Immature natural killer cell (primary cell): ENCODE data around the gene URB1. TPM values are rescaled to one million over a fixed set of nuclear protein-coding genes. Genes with fewer than 3 reads are reported as not detected.

ENCODE experiments used
- DNase-seq, 3 donors: peaks; one replicate each; pipeline ENCODE4 v3.0.0; 2022; ENCODE audit warnings: mixed read lengths in 1 of 3
- H3K27ac Mint-ChIP-seq, 6 donors: one replicate each; pipeline ENCODE4 v1.8.0; 2020; ENCODE audit warnings: mixed read lengths in 6 of 6, mild to moderate bottlenecking in 5 of 6, inconsistent platforms in 4 of 6, moderate library complexity in 3 of 6
- H3K27me3 Mint-ChIP-seq, 3 donors: one replicate each; pipeline ENCODE4 v1.8.0; 2020 to 2021; ENCODE audit warnings: low read depth in 3 of 3, mild to moderate bottlenecking in 3 of 3, mixed read lengths in 3 of 3, moderate library complexity in 3 of 3, inconsistent platforms in 1 of 3
- H3K36me3 Mint-ChIP-seq, 3 donors: one replicate each; pipeline ENCODE4 v1.8.0; 2020; ENCODE audit warnings: mixed read lengths in 3 of 3, inconsistent platforms in 2 of 3, mild to moderate bottlenecking in 2 of 3
- H3K4me1 Mint-ChIP-seq, 2 donors: one replicate each; pipeline ENCODE4 v1.8.0; 2020; ENCODE audit warnings: inconsistent platforms in 2 of 2, mild to moderate bottlenecking in 2 of 2, mixed read lengths in 2 of 2, moderate library complexity in 1 of 2
- H3K4me3 Mint-ChIP-seq, 5 donors: one replicate each; pipeline ENCODE4 v1.8.0; 2020; ENCODE audit warnings: mild to moderate bottlenecking in 5 of 5, mixed read lengths in 5 of 5, inconsistent platforms in 3 of 5, moderate library complexity in 3 of 5
- H3K9me3 Mint-ChIP-seq, 6 donors: one replicate each; pipeline ENCODE4 v1.8.0; 2020; ENCODE audit warnings: mild to moderate bottlenecking in 6 of 6, mixed read lengths in 6 of 6, inconsistent platforms in 4 of 6, moderate library complexity in 3 of 6
- polyA plus RNA-seq, 3 donors: library from polyadenylated mRNA; unstranded; fragments of 300-500 nt; fragmentation: Illumina TruSeq; gene quantifications; one replicate each; pipeline ENCODE4 v1.2.3, GENCODE V29; 2021

URB1 gene
- polyA plus RNA-seq, 3 donors from 2014 or later: 1.1 to 2.3 (median 1.3) TPM

DNA sequence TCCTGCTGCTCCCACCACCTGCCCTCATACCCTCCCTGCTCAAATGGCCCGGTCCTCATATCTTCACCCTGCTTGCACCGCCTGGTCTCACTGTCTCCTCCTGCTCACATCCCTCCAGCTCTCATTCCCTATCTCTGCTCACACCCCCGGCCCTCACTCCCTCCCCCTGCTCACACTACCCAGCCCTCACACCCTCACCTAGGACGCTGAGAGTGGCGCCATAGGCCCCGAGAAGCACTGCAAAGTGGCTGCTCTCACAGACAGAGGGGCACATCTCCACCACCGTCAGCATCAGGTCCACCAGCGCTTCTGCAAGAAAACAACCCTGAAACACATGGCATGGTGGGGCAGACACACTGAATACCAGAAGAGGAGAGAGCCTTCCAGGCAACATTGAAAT, 55.6 kb downstream of the URB1 start:
- no peaks in the 10 kb centered on the region for H3K9me3 Mint-ChIP-seq
- peaks cover 3 to 7% (median 3%) of the 10 kb centered on the region in 3 donors for H3K27me3 Mint-ChIP-seq
- no peak for DNase-seq
- no peaks in the 10 kb centered on the region for H3K4me1 Mint-ChIP-seq
- no peak overlapping the region for H3K4me3 Mint-ChIP-seq
- H3K36me3 Mint-ChIP-seq: peaks cover 38 to 69% (median 49%) of the 10 kb centered on the region in 3 donors
- no peak overlapping the region for H3K27ac Mint-ChIP-seq

DNA sequence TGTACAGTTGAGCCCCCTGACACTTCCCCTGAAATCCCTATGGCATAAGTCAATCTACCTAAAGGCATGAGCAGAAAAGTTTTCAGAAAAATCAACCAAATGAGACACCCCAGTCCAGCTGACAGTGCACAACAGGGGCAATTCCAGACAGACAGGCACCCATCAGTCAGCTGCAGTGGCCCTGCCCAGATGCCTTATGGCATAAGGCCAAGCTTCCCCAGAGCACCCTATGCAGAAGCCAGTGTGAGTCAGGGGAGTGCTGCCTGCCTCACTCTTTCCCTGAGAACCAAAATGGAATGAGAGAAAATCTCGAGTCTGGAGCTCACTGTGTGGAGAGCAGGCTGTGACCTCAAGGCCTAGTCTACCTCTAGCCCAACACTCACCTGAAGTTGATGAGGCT, 56.1 kb downstream of the URB1 start:
- H3K4me1 Mint-ChIP-seq: no peaks in the 10 kb centered on the region
- H3K27ac Mint-ChIP-seq: peak overlapping the region in 1 of 6 donors; percentile 13
- no peaks in the 10 kb centered on the region for H3K9me3 Mint-ChIP-seq
- peaks cover 4 to 8% (median 7%) of the 10 kb centered on the region in 3 donors for H3K27me3 Mint-ChIP-seq
- H3K4me3 Mint-ChIP-seq: no peak overlapping the region
- H3K36me3 Mint-ChIP-seq: peaks cover 36 to 69% (median 50%) of the 10 kb centered on the region in 3 donors
- no peak for DNase-seq

DNA sequence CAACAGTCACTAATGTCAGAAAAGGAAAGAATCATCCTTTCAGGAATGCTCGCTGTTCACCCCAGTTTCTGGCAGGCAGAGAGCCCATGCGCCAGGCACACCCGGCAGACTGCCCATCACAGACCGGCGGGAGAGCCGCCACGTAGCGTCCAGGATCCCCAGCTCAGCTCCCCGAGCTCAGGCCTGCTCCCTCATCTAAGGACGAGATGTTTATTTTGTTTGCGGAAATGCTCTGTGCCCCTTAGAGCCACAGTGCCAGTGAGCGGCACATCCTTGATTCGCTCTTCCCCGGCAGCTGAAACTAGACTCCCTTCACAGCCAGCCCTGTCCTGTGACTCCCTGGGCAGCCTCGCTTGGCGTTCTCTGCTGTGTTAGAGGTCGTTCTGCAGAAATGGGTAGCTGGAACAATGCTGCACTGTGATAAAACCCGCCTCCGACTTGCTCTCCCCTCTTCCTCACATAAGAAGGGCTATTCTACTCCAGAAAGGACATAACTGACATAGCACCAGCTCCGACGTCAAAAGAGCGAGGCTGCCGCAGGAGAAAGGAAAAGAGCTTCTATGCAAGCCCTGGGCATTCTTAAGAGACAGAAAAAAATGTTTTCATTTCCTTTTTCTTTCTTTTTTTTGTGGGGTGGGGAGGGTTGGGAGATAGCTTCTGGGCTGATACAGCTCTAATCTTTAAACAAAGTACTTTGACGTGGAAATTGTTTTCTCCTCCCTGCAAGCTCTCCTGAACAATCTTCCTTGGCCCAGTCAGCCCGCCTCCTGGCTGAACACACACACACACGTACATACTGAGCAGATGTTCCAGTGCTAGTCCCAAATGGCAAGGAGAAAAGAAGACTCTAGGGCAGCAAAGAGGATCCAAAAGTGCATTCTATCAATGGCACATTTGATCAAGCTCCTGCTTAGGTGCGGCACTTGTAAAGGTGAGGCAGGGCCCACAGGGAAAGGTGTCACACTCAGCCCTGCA, 56.9 kb downstream of the URB1 start:
- Mint-ChIP-seq H3K36me3 (peaks cover 28 to 67% (median 46%) of the 10 kb centered on the region in 3 donors), H3K27me3 (peaks cover 4 to 10% (median 7%) of the 10 kb centered on the region in 3 donors), H3K27ac (no peak overlapping the region), H3K4me3 (no peak overlapping the region), H3K9me3 (no peaks in the 10 kb centered on the region), H3K4me1 (no peaks in the 10 kb centered on the region)
- DNase-seq: no peak

DNA sequence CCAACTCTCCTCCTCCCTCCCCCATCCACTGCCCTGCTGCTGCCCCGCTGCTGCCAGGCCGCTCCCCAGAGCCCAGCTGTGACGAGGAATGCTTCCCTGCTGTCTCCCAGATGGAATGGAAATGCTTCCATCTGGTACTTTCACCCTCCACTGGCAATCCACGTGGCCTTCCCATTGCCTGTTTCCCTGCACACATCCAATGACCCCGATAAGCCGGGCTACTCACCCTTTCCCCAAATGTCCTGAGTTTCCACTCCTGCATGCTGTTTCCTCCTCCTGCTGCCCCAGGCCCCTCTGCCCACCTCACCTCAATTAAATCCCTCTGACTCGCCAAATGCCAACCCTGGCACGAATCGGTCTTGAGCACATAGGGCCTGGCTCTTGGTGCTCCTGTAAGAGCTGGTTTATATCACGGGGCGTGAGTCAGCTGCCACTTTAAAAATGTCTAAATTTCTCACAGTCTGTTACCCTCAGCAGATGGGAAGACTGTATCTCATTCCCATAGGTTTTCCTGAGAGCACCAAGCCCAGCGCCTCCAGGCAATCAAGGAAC, 57.8 kb downstream of the URB1 start:
- peaks cover 31 to 72% (median 41%) of the 10 kb centered on the region in 3 donors for H3K36me3 Mint-ChIP-seq

DNA sequence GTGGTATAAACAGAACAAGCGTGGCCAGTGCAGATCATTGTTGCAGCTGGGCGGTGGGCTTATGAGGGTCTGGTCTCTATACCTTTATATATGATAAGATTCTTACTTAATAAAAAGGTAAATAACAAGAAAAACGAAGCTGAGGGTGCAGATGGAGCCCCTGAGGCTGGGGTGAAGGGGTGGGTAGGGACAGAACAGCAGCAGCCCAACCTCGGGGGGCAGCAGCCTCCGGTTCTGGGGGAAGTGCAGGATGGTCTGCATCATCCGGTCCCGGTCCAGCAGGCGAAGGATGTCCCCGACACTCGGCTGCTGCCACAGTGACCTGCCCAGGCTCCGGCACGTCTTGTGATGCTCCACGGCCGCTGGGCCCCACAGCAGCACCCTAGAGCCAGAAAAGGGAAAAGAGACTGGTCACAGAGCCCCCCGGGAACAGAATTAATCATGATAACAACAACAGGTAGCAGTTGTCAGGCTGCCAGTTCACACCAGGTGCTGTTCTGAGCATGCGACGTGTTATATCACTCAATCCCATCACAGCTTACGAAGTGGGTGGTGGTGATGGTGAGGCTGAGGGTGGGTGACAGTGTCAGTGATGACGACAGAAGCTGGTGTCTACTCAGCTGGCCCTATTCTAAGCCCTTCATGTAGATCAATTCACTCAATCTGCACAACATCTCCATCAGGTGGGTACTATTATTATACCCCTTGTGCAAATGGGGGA, 58.7 kb downstream of the URB1 start:
- Mint-ChIP-seq H3K36me3 (peaks cover 35 to 75% (median 37%) of the 10 kb centered on the region in 3 donors), H3K4me3 (no peak overlapping the region), H3K9me3 (no peaks in the 10 kb centered on the region), H3K27ac (no peak overlapping the region), H3K27me3 (peaks cover 4 to 10% (median 7%) of the 10 kb centered on the region in 3 donors), H3K4me1 (no peaks in the 10 kb centered on the region)
- DNase-seq: no peak

More for the DNA sequence above, 57.8 kb downstream of the URB1 start:
- H3K4me1 Mint-ChIP-seq: no peaks in the 10 kb centered on the region
- peaks cover 4 to 10% (median 7%) of the 10 kb centered on the region in 3 donors for H3K27me3 Mint-ChIP-seq
- DNase-seq: no peak
- H3K4me3 Mint-ChIP-seq: no peak overlapping the region
- H3K9me3 Mint-ChIP-seq: no peaks in the 10 kb centered on the region
- no peak overlapping the region for H3K27ac Mint-ChIP-seq

DNA sequence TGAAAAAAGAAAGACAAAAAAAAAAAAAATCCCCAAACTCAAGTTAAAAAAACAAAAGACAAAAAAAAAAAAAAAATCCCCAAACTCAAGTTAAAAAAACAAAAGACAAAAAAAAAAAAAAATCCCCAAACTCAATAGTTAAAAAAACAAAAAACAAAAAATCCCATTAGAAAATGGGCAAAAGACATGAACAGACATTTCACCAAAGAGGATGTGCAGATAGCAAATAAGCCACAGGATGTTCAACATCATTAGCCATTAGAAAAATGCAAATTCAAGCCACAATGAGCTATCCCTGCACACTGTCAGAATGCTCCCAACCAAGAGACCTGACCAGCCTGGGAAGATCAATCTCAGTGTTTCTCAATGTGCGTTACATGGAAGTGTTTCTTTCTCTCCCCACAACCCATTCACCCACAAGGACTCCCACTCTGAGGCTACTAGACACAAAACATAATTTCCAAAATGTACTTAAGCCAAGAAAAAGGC, 60.3 kb downstream of the URB1 start:
- peaks cover 29 to 69% (median 39%) of the 10 kb centered on the region in 3 donors for H3K36me3 Mint-ChIP-seq
- H3K27ac Mint-ChIP-seq: peak overlapping the region in 3 of 6 donors; percentile 29 to 56 (median 36)

DNA sequence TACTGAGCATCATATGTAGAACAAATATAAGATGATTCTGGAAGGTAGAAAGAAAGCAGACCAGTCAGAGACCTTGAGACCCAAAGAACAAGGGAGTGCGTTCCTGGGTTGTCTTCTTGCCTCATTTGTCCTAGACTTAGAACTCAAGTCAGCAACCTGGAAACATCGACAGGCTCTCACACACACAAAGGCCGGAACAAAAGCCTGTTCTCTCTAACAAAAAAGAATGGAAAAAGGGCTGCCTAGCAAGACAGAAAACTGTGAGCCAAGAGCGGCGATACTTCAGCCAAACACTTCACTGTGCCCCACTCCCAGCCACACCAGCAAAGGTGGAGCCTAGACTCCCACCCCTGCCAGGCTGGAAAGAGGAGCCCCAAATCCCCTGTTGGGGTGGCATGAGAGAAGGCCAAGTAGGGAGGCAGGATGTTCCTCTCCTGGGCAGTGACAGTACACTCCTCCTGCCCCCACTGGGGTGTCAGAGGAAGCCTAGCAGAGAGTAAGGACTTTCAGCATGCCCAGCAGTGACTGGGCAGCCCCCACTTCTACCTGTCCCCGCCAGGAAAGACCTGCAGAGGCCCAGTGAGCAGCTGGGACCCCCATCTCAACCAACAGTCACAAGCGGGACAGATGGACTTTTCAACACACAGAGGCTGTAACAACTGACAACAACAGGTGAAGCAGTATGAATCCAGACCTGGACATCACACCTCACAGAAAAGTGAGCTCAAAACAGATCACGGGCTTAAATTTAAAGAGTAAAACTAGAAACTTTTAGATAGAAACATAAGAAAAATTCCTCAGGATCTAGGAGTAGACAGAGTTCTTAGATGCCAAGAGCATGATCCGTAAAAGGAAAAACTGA, 61.1 kb downstream of the URB1 start:
- peaks cover 35 to 69% (median 43%) of the 10 kb centered on the region in 3 donors for H3K36me3 Mint-ChIP-seq
- H3K4me1 Mint-ChIP-seq: no peaks in the 10 kb centered on the region
- H3K9me3 Mint-ChIP-seq: no peaks in the 10 kb centered on the region
- peaks cover 4 to 12% (median 7%) of the 10 kb centered on the region in 3 donors for H3K27me3 Mint-ChIP-seq
- no peak for DNase-seq
- H3K4me3 Mint-ChIP-seq: no peak overlapping the region
- peak overlapping the region in 1 of 6 donors; percentile 36 for H3K27ac Mint-ChIP-seq

More for the DNA sequence above, 60.3 kb downstream of the URB1 start:
- Mint-ChIP-seq H3K4me3 (peak overlapping the region in 1 of 5 donors; percentile 15), H3K27me3 (peaks cover 4 to 10% (median 7%) of the 10 kb centered on the region in 3 donors), H3K9me3 (no peaks in the 10 kb centered on the region), H3K4me1 (no peaks in the 10 kb centered on the region)
- DNase-seq: no peak

DNA sequence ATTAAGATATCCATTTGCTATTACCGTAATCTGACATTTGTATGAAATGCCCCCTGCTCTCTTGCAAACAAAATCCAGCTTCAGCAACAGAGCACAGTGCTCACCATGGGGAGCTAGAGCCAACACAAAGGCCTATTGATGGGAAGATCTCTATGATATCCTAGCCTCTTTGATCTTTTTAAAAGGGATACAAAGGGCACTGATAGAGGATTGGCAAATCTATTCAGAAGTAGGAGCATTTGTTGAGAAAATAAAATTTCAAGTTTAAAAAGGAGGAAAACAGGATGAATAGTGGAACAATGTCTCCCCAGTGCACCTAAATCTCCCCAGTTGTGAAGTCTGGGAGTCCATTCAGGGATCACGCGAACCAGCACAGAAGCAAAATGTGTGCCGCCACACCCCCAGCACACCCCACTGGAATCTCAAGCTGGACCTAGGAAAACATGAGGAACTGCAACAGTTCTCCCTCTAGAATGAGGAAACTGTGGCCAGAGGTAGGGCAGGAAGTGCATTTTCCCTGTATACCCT, 62.0 kb downstream of the URB1 start:
- Mint-ChIP-seq H3K27me3 (peaks cover 4 to 12% (median 7%) of the 10 kb centered on the region in 3 donors), H3K9me3 (no peaks in the 10 kb centered on the region), H3K4me3 (no peak overlapping the region), H3K36me3 (peaks cover 34 to 68% (median 45%) of the 10 kb centered on the region in 3 donors), H3K27ac (no peak overlapping the region), H3K4me1 (no peaks in the 10 kb centered on the region)
- no peak for DNase-seq

DNA sequence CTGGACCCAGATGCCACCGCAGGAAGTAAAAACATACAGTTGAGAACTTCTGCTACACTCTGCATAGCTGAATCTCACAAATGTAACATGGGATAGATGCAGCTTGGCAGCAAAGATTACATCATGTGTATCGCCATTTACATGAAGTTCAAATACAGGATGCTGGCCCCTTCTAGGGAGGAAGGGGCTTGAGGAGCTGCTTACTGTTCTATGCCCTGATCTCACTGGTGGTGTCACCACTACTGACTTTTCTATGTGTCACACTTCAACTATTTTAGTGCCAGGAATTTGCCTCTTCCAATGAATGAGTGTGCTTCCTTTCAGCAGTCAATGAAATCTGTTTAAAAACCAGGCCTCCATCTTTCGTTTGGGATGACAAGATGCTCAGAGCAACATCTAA, 63.0 kb downstream of the URB1 start:
- Mint-ChIP-seq H3K4me3 (no peak overlapping the region), H3K36me3 (peaks cover 40 to 67% (median 43%) of the 10 kb centered on the region in 3 donors), H3K27ac (no peak overlapping the region), H3K4me1 (no peaks in the 10 kb centered on the region), H3K27me3 (peaks cover 4 to 13% (median 7%) of the 10 kb centered on the region in 3 donors), H3K9me3 (no peaks in the 10 kb centered on the region)
- DNase-seq: no peak

DNA sequence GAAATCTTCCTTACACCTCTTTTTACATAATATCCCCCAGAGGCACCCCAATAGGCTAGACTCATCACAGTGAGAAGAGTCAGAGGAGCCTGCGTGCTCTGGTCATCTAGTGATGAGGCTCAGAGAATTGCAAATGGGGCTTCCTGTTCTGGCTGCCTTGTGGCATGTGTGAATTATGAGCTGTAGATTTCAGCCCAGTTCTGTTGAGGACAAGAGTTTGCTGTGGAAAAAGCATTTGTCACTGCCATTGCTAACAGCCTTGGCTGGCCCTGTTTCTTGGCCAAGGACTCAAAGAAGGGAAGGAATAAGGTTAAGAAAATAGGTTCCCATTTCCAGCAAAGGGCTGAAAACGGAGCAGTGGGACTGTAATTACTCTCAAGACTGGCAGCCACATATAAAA, 63.5 kb downstream of the URB1 start:
- H3K4me1 Mint-ChIP-seq: no peaks in the 10 kb centered on the region
- peaks cover 4 to 13% (median 7%) of the 10 kb centered on the region in 3 donors for H3K27me3 Mint-ChIP-seq
- DNase-seq: no peak
- H3K9me3 Mint-ChIP-seq: no peaks in the 10 kb centered on the region
- H3K4me3 Mint-ChIP-seq: no peak overlapping the region
- H3K36me3 Mint-ChIP-seq: peaks cover 43 to 68% (median 45%) of the 10 kb centered on the region in 3 donors
- no peak overlapping the region for H3K27ac Mint-ChIP-seq

DNA sequence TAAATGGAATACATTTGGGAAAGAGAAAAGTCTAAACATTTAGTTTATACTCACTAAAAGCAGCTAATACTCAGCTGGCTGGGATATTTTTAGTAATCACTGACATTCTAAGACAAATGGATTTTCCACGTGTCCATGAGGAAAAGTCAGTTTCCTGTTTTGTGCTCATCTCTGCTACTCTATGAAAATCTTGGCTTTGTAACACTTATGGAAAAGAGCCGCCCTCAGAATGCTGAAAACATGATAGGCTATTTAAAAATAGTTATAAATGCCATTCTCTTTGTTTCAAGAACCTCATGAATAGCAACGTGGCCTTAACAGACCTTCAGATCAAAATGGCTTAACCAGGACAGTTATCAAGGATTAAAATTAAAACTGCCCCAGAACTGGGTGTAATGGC, 64.2 kb downstream of the URB1 start:
- DNase-seq: no peak
- H3K9me3 Mint-ChIP-seq: no peaks in the 10 kb centered on the region
- H3K36me3 Mint-ChIP-seq: peaks cover 46 to 71% (median 50%) of the 10 kb centered on the region in 3 donors
- no peaks in the 10 kb centered on the region for H3K4me1 Mint-ChIP-seq
- H3K27ac Mint-ChIP-seq: no peak overlapping the region
- peaks cover 4 to 13% (median 7%) of the 10 kb centered on the region in 3 donors for H3K27me3 Mint-ChIP-seq
- H3K4me3 Mint-ChIP-seq: no peak overlapping the region

DNA sequence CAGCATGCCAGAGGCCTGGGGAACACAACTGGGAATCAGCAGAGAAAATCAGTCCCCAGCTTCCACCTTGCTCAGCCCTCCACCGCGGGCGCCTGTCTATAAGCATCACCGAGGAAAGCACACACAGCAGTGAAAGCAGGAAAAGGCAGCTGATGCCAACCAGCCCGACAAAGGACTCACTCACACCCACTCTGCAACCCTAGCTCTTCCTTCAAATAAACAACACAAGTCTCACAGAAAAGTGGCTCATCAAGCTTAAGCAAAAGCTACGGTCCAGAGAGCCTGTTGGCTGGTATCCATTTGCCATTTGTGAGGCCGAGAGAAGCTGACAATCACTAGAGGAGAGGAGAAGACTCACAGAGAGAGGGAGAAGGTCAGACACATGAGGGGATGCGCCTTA, 67.1 kb downstream of the URB1 start:
- Mint-ChIP-seq H3K9me3 (no peaks in the 10 kb centered on the region), H3K27ac (no peak overlapping the region), H3K36me3 (peaks cover 35 to 68% (median 47%) of the 10 kb centered on the region in 3 donors), H3K4me1 (no peaks in the 10 kb centered on the region), H3K4me3 (no peak overlapping the region), H3K27me3 (peaks cover 0 to 3% (median 0%) of the 10 kb centered on the region in 3 donors)
- DNase-seq: no peak
